ENCODE data around the gene GDF2. TPM values are rescaled to one million over a fixed set of nuclear protein-coding genes. Genes with fewer than 3 reads are reported as not detected.
A peak's percentile ranks its signal among the peaks of the same experiment; 100 is the strongest.

GDF2 gene
- total RNA-seq, 1 donor from 2014 or later, result not detected

GRCh38 chr10:47278152-47278473, 44.1 kb upstream of the GDF2 start:
- Histone ChIP-seq H3K36me3 (no peaks in the 10 kb centered on the region), H3K27ac (no peak overlapping the region), H3K27me3 (no peaks in the 10 kb centered on the region), H3K4me1 (no peaks in the 10 kb centered on the region), H3K9me3 (no peaks in the 10 kb centered on the region), H3K4me3 (no peak overlapping the region)
- intact Hi-C loops (cut with DNase I), result no loop called here
- TF ChIP-seq POLR2AphosphoS5 (IDR thresholded peaks at IDR 0.05; ENCODE audit: insufficient read depth in 1 of 2, low read depth in 1 of 2), result no peak
- TF ChIP-seq POLR2A (IDR thresholded peaks at IDR 0.05), result no peak
- TF ChIP-seq, protein P1, sequence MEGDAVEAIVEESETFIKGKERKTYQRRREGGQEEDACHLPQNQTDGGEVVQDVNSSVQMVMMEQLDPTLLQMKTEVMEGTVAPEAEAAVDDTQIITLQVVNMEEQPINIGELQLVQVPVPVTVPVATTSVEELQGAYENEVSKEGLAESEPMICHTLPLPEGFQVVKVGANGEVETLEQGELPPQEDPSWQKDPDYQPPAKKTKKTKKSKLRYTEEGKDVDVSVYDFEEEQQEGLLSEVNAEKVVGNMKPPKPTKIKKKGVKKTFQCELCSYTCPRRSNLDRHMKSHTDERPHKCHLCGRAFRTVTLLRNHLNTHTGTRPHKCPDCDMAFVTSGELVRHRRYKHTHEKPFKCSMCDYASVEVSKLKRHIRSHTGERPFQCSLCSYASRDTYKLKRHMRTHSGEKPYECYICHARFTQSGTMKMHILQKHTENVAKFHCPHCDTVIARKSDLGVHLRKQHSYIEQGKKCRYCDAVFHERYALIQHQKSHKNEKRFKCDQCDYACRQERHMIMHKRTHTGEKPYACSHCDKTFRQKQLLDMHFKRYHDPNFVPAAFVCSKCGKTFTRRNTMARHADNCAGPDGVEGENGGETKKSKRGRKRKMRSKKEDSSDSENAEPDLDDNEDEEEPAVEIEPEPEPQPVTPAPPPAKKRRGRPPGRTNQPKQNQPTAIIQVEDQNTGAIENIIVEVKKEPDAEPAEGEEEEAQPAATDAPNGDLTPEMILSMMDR (IDR thresholded peaks at IDR 0.05), result no peak
- DNase-seq (ENCODE audit: extremely low spot score in 2 of 2), result peak in 1 of 2 donors; percentile 60

GRCh38 chr10:47278720-47279119, 43.5 kb upstream of the GDF2 start:
- H3K9me3 ChIP-seq, result no peaks in the 10 kb centered on the region
- TF ChIP-seq POLR2AphosphoS5 (IDR thresholded peaks at IDR 0.05; ENCODE audit: insufficient read depth in 1 of 2, low read depth in 1 of 2) (no peak), POLR2A (IDR thresholded peaks at IDR 0.05) (no peak)
- TF ChIP-seq, protein P1 (IDR thresholded peaks at IDR 0.05), result no peak
- H3K27ac ChIP-seq, result no peak overlapping the region
- no peak overlapping the region for H3K4me3 ChIP-seq
- no peaks in the 10 kb centered on the region for H3K27me3 ChIP-seq
- H3K4me1 ChIP-seq, result no peaks in the 10 kb centered on the region
- intact Hi-C loops (cut with DNase I), result no loop called here
- DNase-seq (ENCODE audit: extremely low spot score in 2 of 2), result peak; percentile 74 to 81
- H3K36me3 ChIP-seq, result no peaks in the 10 kb centered on the region

- intact Hi-C loops (cut with DNase I), result no loop called here
- Histone ChIP-seq H3K4me1 (no peaks in the 10 kb centered on the region), H3K27me3 (no peaks in the 10 kb centered on the region), H3K27ac (no peak overlapping the region), H3K9me3 (no peaks in the 10 kb centered on the region), H3K4me3 (no peak overlapping the region), H3K36me3 (no peaks in the 10 kb centered on the region)
- TF ChIP-seq, protein P1 (IDR thresholded peaks at IDR 0.05), result no peak
- TF ChIP-seq POLR2AphosphoS5 (IDR thresholded peaks at IDR 0.05; ENCODE audit: insufficient read depth in 1 of 2, low read depth in 1 of 2) (no peak), POLR2A (IDR thresholded peaks at IDR 0.05) (no peak)
- DNase-seq (ENCODE audit: extremely low spot score in 2 of 2), result peak in 1 of 2 donors; percentile 74
Observed at GRCh38 chr10:47279276-47279675, 43.0 kb upstream of the GDF2 start.

- Histone ChIP-seq H3K4me3 (no peak overlapping the region), H3K36me3 (no peaks in the 10 kb centered on the region), H3K27ac (no peak overlapping the region), H3K9me3 (no peaks in the 10 kb centered on the region), H3K27me3 (no peaks in the 10 kb centered on the region), H3K4me1 (peaks cover 8% of the 10 kb centered on the region)
- peak; percentile 80 to 94 for DNase-seq (ENCODE audit: extremely low spot score in 2 of 2)
- intact Hi-C loops (cut with DNase I), result no loop called here
- TF ChIP-seq POLR2AphosphoS5 (IDR thresholded peaks at IDR 0.05; ENCODE audit: insufficient read depth in 1 of 2, low read depth in 1 of 2), result no peak
- no peak for TF ChIP-seq POLR2A (IDR thresholded peaks at IDR 0.05)
- TF ChIP-seq, protein P1 (IDR thresholded peaks at IDR 0.05), result no peak
Observed at GRCh38 chr10:47282005-47282656, 40.1 kb upstream of the GDF2 start.

GRCh38 chr10:47282657-47283018, 39.6 kb upstream of the GDF2 start:
- H3K9me3 ChIP-seq, result no peaks in the 10 kb centered on the region
- peak; percentile 55 to 72 for DNase-seq (ENCODE audit: extremely low spot score in 2 of 2)

More at GRCh38 chr10:47282657-47283018, 39.6 kb upstream of the GDF2 start:
- intact Hi-C loops (cut with DNase I), result no loop called here
- no peak overlapping the region for H3K4me3 ChIP-seq
- no peaks in the 10 kb centered on the region for H3K36me3 ChIP-seq
- no peak overlapping the region for H3K27ac ChIP-seq
- peaks cover 8% of the 10 kb centered on the region for H3K4me1 ChIP-seq
- TF ChIP-seq, protein P1 (IDR thresholded peaks at IDR 0.05), result no peak
- TF ChIP-seq POLR2A (IDR thresholded peaks at IDR 0.05), result no peak
- TF ChIP-seq POLR2AphosphoS5 (IDR thresholded peaks at IDR 0.05; ENCODE audit: insufficient read depth in 1 of 2, low read depth in 1 of 2), result no peak
- no peaks in the 10 kb centered on the region for H3K27me3 ChIP-seq

Measured in vagina (tissue), 2 donors.